HL-60 (cell line): ENCODE results near the gene IL1RAPL1.

Experiments used
- DNase-seq, 2 experiments: peaks; one replicate each; pipeline ENCODE4 v3.0.0-alpha.2; 2010 to 2020; ENCODE audit warnings: low read depth in 1 of 2, low spot score in 1 of 2
- H3K27ac ChIP-seq: fragments of 250-450 bp; sonication (Bioruptor Pico); replicated peaks from 2 replicates; pipeline ENCODE4 v1.5.1; 2020; ENCODE audit warnings: mild to moderate bottlenecking, moderate library complexity
- H3K27me3 ChIP-seq: fragments of 250-450 bp; sonication (Bioruptor Pico); 2 replicates; pipeline ENCODE4 v1.5.1; 2021; ENCODE audit warnings: mild to moderate bottlenecking, moderate library complexity; ENCODE audit not compliant: insufficient read depth, poor library complexity, severe bottlenecking
- H3K4me3 ChIP-seq: replicated peaks from 2 replicates; pipeline ENCODE4 v1.5.1; 2011; ENCODE audit warnings: mild to moderate bottlenecking, control low read depth, low read length; ENCODE audit not compliant: insufficient read depth
- CTCF ChIP-seq: IDR thresholded peaks from one replicate; pipeline ENCODE4 v1.5.1; 2011; ENCODE audit warnings: low read length, control low read depth, inconsistent platforms; ENCODE audit not compliant: insufficient read depth
- GABPA ChIP-seq: IDR thresholded peaks from 2 replicates; pipeline ENCODE4 v1.6.1; 2012; ENCODE audit warnings: low read depth
- POLR2AphosphoS5 ChIP-seq: IDR thresholded peaks from 2 replicates; pipeline ENCODE4 v1.6.1; 2012; ENCODE audit warnings: low read depth
- SPI1 ChIP-seq: IDR thresholded peaks from 2 replicates; pipeline ENCODE4 v1.6.1; 2012; ENCODE audit warnings: low read depth, mild to moderate bottlenecking, borderline replicate concordance
- TF ChIP-seq, protein P1 (sequence below): IDR thresholded peaks from 2 replicates; pipeline ENCODE4 v1.6.1; 2012; ENCODE audit warnings: low read depth; ENCODE audit not compliant: insufficient replicate concordance

IL1RAPL1 gene

GRCh38 chrX:28697732-28698131, 110.5 kb downstream of the IL1RAPL1 start:
- H3K27ac ChIP-seq = no peak overlapping the region
- TF ChIP-seq CTCF = no peak
- TF ChIP-seq, protein P1, sequence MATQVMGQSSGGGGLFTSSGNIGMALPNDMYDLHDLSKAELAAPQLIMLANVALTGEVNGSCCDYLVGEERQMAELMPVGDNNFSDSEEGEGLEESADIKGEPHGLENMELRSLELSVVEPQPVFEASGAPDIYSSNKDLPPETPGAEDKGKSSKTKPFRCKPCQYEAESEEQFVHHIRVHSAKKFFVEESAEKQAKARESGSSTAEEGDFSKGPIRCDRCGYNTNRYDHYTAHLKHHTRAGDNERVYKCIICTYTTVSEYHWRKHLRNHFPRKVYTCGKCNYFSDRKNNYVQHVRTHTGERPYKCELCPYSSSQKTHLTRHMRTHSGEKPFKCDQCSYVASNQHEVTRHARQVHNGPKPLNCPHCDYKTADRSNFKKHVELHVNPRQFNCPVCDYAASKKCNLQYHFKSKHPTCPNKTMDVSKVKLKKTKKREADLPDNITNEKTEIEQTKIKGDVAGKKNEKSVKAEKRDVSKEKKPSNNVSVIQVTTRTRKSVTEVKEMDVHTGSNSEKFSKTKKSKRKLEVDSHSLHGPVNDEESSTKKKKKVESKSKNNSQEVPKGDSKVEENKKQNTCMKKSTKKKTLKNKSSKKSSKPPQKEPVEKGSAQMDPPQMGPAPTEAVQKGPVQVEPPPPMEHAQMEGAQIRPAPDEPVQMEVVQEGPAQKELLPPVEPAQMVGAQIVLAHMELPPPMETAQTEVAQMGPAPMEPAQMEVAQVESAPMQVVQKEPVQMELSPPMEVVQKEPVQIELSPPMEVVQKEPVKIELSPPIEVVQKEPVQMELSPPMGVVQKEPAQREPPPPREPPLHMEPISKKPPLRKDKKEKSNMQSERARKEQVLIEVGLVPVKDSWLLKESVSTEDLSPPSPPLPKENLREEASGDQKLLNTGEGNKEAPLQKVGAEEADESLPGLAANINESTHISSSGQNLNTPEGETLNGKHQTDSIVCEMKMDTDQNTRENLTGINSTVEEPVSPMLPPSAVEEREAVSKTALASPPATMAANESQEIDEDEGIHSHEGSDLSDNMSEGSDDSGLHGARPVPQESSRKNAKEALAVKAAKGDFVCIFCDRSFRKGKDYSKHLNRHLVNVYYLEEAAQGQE = no peak
- TF ChIP-seq POLR2AphosphoS5 = no peak
- TF ChIP-seq GABPA = no peak
- no peak for TF ChIP-seq SPI1

DNA sequence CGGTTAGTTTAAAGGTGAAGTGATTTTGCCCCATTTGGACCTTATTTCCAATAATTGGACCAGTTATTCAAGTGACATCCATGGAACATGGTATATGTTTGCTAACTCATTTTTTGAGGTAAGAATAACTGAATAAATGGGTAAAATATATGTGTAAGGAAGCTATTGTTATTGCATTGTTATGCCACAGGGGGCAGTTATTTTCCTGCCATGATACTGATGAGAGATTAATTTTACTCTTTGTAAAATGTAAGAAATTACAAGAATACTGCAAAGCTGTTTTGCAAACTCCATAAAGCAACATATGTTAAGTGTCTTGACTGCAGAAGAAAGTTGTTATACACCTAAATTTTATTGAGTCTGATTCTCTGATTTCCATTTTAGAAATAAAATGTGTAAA, 114.0 kb downstream of the IL1RAPL1 start:
- no peak for DNase-seq
- H3K27ac ChIP-seq = no peak overlapping the region
- no peak overlapping the region for H3K4me3 ChIP-seq
- no peaks in the 10 kb centered on the region for H3K27me3 ChIP-seq
- no peak for TF ChIP-seq POLR2AphosphoS5
- TF ChIP-seq, protein P1 = no peak
- no peak for TF ChIP-seq GABPA
- no peak for TF ChIP-seq SPI1
- no peak for TF ChIP-seq CTCF

More at GRCh38 chrX:28697732-28698131, 110.5 kb downstream of the IL1RAPL1 start:
- Histone ChIP-seq H3K4me3 (no peak overlapping the region), H3K27me3 (no peaks in the 10 kb centered on the region)
- DNase-seq = no peak

- TF ChIP-seq SPI1 = no peak
- no peak for TF ChIP-seq GABPA
- TF ChIP-seq POLR2AphosphoS5 = no peak
- TF ChIP-seq, protein P1 = no peak
- no peak for TF ChIP-seq CTCF
- Histone ChIP-seq H3K27me3 (no peaks in the 10 kb centered on the region), H3K27ac (no peak overlapping the region), H3K4me3 (no peak overlapping the region)
- no peak for DNase-seq
Measured at GRCh38 chrX:28706964-28707363, 119.7 kb downstream of the IL1RAPL1 start.
